CD4-positive, CD25-positive, alpha-beta regulatory T cell (primary cell): ENCODE measurements around the gene GTF3A. TPM values are rescaled to one million over a fixed set of nuclear protein-coding genes. Genes with fewer than 3 reads are reported as not detected.
A peak's percentile ranks its signal among the peaks of the same experiment; 100 is the strongest.

Experiments used
- ATAC-seq, 2 donors: fragments of 150-1000 bp; cut with Tn5 transposase; one replicate each; pipeline ENCODE4 v1.10.0; 2021; ENCODE audit warnings: low read depth in 2 of 2, moderate number of reproducible peaks in 2 of 2, moderate library complexity in 1 of 2
- DNase-seq, 3 donors: peaks; one replicate each; pipeline versions ENCODE4 v3.0.0 to v3.0.0-alpha.2; 2012 to 2022; ENCODE audit warnings: mixed read lengths in 1 of 3
- H3K27ac ChIP-seq: one replicate; pipeline ENCODE4 v1.7.0; 2013; ENCODE audit warnings: mild to moderate bottlenecking, low read length; ENCODE audit not compliant: insufficient read depth, poor library complexity, severe bottlenecking
- H3K27me3 ChIP-seq: one replicate; pipeline ENCODE4 v1.7.0; 2013; ENCODE audit warnings: low read length; ENCODE audit not compliant: control insufficient read depth, insufficient read depth
- H3K36me3 ChIP-seq: one replicate; pipeline ENCODE4 v1.7.0; 2013; ENCODE audit warnings: mild to moderate bottlenecking, low read length, moderate library complexity; ENCODE audit not compliant: control insufficient read depth, insufficient read depth
- H3K4me1 ChIP-seq: 2 replicates; pipeline ENCODE4 v1.7.0; 2013; ENCODE audit warnings: mild to moderate bottlenecking, low read length; ENCODE audit not compliant: insufficient read depth, control insufficient read depth, poor library complexity, severe bottlenecking
- H3K4me3 ChIP-seq: one replicate; pipeline ENCODE4 v1.7.0; 2013; ENCODE audit warnings: low read depth, mild to moderate bottlenecking, low read length, moderate library complexity
- H3K9me3 ChIP-seq, 2 experiments: 1 replicate in 1 of 2; 2 replicates in 1 of 2; pipeline ENCODE4 v1.7.0; 2013; ENCODE audit warnings: low read length in 2 of 2, mild to moderate bottlenecking in 1 of 2, moderate library complexity in 1 of 2; ENCODE audit not compliant: control insufficient read depth in 2 of 2
- H3K27ac Mint-ChIP-seq, 3 donors: one replicate each; pipeline ENCODE4 v1.8.0; 2020 to 2022; ENCODE audit warnings: mild to moderate bottlenecking in 3 of 3, mixed read lengths in 3 of 3, moderate library complexity in 2 of 3
- H3K27me3 Mint-ChIP-seq: one replicate; pipeline ENCODE4 v1.8.0; 2022; ENCODE audit warnings: mild to moderate bottlenecking, mixed read lengths
- H3K36me3 Mint-ChIP-seq: one replicate; pipeline ENCODE4 v1.8.0; 2020; ENCODE audit warnings: mixed read lengths
- H3K4me1 Mint-ChIP-seq, 4 donors: one replicate each; pipeline ENCODE4 v1.8.0; 2020 to 2022; ENCODE audit warnings: mixed read lengths in 4 of 4, mild to moderate bottlenecking in 1 of 4
- H3K4me3 Mint-ChIP-seq, 4 donors: one replicate each; pipeline ENCODE4 v1.8.0; 2020 to 2022; ENCODE audit warnings: mild to moderate bottlenecking in 4 of 4, mixed read lengths in 4 of 4, moderate library complexity in 3 of 4
- H3K9me3 Mint-ChIP-seq, 7 donors: one replicate each; pipeline ENCODE4 v1.8.0; 2020 to 2022; ENCODE audit warnings: mixed read lengths in 7 of 7, mild to moderate bottlenecking in 3 of 7, moderate library complexity in 2 of 7
- polyA plus RNA-seq, 4 donors: library from polyadenylated mRNA; unstranded; fragments of 300-500 nt; fragmentation: Illumina TruSeq; gene quantifications; one replicate each; pipeline ENCODE4 v1.2.3, GENCODE V29; 2021
- total RNA-seq: library from RNA; stranded (reverse); gene quantifications from one replicate; pipeline ENCODE4 v1.2.3, GENCODE V29; 2022

The GTF3A gene
- total and polyA plus RNA-seq, 5 donors from 2014 or later: 165 to 528 (median 504) TPM

DNA sequence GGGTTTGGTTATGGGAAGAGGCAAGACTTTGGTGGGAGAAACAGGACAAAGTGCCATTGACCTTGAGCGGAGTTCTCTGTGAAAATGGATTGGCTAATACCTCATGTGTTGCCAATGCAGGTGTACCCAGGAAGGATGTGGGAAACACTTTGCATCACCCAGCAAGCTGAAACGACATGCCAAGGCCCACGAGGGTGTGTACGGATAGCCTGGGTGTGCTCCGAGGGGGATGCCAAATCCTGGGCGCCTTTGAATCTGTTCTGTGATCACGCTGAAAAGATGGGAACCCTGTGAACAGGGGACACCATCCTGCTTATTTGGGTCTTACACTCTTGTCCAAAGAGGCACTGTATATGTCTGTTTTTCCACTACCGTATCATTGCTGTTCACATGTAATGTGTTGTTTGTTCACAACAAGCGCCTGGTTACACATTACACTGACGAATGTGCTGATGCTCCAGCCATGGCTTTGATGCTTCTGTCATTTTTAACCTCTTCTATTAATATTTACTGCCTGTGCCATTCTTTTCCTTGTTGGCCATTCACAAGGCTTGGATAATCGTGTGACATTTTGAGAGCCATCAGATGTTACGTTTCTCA lies 8.3 kb downstream of the GTF3A start:
- Mint-ChIP-seq H3K27ac (peak overlapping the region; percentile 54 to 91 (median 84)), H3K27me3 (no peaks in the 10 kb centered on the region), H3K4me3 (no peak overlapping the region), H3K36me3 (peaks cover 59% of the 10 kb centered on the region), H3K9me3 (no peaks in the 10 kb centered on the region), H3K4me1 (peaks cover 11 to 57% (median 41%) of the 10 kb centered on the region in 4 donors)
- peaks cover 27% of the 10 kb centered on the region for H3K4me1 ChIP-seq
- H3K27ac ChIP-seq: peak overlapping the region; percentile 43
- no peaks in the 10 kb centered on the region for H3K27me3 ChIP-seq
- H3K9me3 ChIP-seq: no peaks in the 10 kb centered on the region
- DNase-seq (no peak), ATAC-seq (no peak)
- peak overlapping the region; percentile 22 for H3K4me3 ChIP-seq
- peaks cover 85% of the 10 kb centered on the region for H3K36me3 ChIP-seq

DNA sequence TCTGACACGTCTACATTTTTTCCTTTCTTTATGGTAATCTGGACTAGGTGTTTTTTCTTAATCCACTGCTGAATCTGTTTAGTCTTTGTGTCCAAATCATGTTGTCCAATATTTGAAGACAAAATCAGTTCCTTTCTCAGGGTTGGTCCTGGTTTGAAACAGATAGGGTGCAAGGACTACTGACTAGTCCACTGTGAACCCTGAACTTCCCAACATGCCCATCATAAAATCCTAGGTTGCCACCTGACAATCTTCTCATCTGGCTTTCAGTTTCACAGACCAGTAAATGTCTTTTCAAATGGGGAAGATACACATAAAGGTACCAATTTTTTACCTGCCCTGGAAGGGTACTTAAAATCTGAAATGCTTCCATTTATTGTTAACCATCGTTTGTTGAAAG lies 12.7 kb downstream of the GTF3A start:
- no peaks in the 10 kb centered on the region for H3K9me3 ChIP-seq
- H3K4me1 ChIP-seq: peaks cover 22% of the 10 kb centered on the region
- no peak overlapping the region for H3K4me3 ChIP-seq
- H3K27me3 ChIP-seq: no peaks in the 10 kb centered on the region
- no peaks in the 10 kb centered on the region for H3K27me3 Mint-ChIP-seq
- ATAC-seq: no peak
- H3K36me3 Mint-ChIP-seq: peaks cover 65% of the 10 kb centered on the region
- peak overlapping the region in 2 of 3 donors; percentile 86 to 92 for H3K27ac Mint-ChIP-seq
- H3K27ac ChIP-seq: peak overlapping the region; percentile 5
- peaks cover 67% of the 10 kb centered on the region for H3K36me3 ChIP-seq
- no peak for DNase-seq
- no peaks in the 10 kb centered on the region for H3K9me3 Mint-ChIP-seq
- no peak overlapping the region for H3K4me3 Mint-ChIP-seq
- H3K4me1 Mint-ChIP-seq: peaks cover 26 to 45% (median 40%) of the 10 kb centered on the region in 4 donors

DNA sequence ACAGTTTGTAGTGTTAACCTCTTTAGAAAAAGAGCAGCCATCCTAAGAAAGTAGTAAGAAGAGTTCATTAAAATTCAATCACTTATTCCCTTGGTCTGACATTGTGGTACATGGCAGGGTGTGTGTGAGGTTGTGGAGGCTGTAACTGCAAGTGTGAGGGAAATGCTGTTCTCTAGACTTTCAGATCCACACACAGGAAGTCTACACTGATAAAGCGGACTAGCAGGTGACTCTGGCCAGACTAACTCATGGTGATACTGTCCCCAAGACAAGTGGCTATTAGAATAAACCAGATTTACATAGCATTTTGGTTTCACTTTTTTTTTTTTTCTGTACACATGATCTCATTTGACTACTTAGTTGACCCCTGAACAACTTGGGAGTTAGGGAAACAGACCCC lies 16.0 kb downstream of the GTF3A start:
- Mint-ChIP-seq H3K9me3 (no peaks in the 10 kb centered on the region), H3K27ac (peak overlapping the region; percentile 62 to 85 (median 82)), H3K27me3 (no peaks in the 10 kb centered on the region), H3K36me3 (peaks cover 54% of the 10 kb centered on the region), H3K4me3 (no peak overlapping the region), H3K4me1 (peaks cover 24 to 40% (median 37%) of the 10 kb centered on the region in 4 donors)
- no peaks in the 10 kb centered on the region for H3K9me3 ChIP-seq
- peaks cover 21% of the 10 kb centered on the region for H3K4me1 ChIP-seq
- H3K4me3 ChIP-seq: no peak overlapping the region
- no peaks in the 10 kb centered on the region for H3K27me3 ChIP-seq
- H3K36me3 ChIP-seq: peaks cover 42% of the 10 kb centered on the region
- ATAC-seq (no peak), DNase-seq (peak in 1 of 3 donors; percentile 44)
- peak overlapping the region; percentile 15 for H3K27ac ChIP-seq

DNA sequence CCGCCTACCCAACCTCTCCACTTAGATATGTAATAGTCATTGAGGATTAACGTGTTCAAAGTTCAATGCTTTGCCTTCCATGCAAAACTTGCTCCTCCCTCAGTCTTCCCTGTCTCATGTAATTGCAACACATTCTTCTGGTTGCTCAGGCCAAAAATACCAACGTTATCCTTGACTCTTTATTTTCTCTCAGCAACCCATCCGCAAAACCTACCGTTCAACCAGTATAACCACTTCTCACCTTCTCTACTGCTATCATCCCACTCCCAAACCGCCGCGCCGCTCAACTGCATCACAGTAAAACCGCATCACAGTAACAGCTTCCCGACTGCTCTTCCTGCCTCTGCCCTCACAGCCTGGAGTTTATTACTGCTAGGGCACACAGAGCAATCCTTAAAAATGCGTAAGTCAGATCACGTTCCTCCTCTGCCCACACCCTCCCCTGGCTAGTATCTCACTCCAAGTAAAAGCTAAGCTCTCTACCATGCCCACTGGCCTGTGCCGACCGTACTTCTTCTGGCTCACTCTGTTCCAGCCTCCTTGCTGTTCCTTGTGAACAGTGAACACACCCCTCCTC lies 17.7 kb downstream of the GTF3A start:
- Histone ChIP-seq H3K4me1 (peaks cover 31% of the 10 kb centered on the region), H3K9me3 (no peaks in the 10 kb centered on the region), H3K4me3 (peak overlapping the region; percentile 48), H3K36me3 (peaks cover 34% of the 10 kb centered on the region), H3K27me3 (no peaks in the 10 kb centered on the region), H3K27ac (peak overlapping the region; percentile 44)
- Mint-ChIP-seq H3K27ac (peak overlapping the region; percentile 54 to 88 (median 62)), H3K9me3 (no peaks in the 10 kb centered on the region), H3K4me3 (peak overlapping the region; percentile 26 to 86 (median 70)), H3K36me3 (peaks cover 47% of the 10 kb centered on the region), H3K4me1 (peaks cover 34 to 57% (median 45%) of the 10 kb centered on the region in 4 donors), H3K27me3 (no peaks in the 10 kb centered on the region)
- DNase-seq (no peak), ATAC-seq (no peak)

DNA sequence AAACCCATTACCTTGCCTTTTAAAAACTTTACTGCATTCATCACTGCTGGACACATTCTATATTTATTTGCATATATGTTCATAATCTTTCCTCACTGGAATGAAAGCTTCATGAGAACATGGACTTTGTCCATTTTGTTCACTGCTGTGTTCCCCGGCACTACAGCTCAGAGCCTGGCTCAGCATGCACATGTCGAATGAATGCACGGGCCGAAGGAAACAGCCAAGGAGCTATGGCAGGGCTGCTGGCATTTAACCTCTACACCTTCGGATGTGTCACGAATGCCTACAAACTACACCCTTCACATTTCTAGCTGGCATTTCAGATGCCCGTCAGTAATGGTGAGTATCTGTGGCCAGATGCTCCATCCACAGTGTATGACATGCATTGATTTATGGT lies 18.4 kb downstream of the GTF3A start:
- Mint-ChIP-seq H3K4me3 (peak overlapping the region; percentile 26 to 86 (median 70)), H3K9me3 (no peaks in the 10 kb centered on the region), H3K27ac (peak overlapping the region; percentile 54 to 88 (median 62)), H3K27me3 (no peaks in the 10 kb centered on the region), H3K36me3 (peaks cover 45% of the 10 kb centered on the region), H3K4me1 (peaks cover 37 to 63% (median 50%) of the 10 kb centered on the region in 4 donors)
- H3K36me3 ChIP-seq: peaks cover 34% of the 10 kb centered on the region
- DNase-seq (no peak), ATAC-seq (no peak)
- peaks cover 37% of the 10 kb centered on the region for H3K4me1 ChIP-seq
- H3K27ac ChIP-seq: no peak overlapping the region
- no peaks in the 10 kb centered on the region for H3K9me3 ChIP-seq
- H3K4me3 ChIP-seq: no peak overlapping the region
- H3K27me3 ChIP-seq: no peaks in the 10 kb centered on the region

DNA sequence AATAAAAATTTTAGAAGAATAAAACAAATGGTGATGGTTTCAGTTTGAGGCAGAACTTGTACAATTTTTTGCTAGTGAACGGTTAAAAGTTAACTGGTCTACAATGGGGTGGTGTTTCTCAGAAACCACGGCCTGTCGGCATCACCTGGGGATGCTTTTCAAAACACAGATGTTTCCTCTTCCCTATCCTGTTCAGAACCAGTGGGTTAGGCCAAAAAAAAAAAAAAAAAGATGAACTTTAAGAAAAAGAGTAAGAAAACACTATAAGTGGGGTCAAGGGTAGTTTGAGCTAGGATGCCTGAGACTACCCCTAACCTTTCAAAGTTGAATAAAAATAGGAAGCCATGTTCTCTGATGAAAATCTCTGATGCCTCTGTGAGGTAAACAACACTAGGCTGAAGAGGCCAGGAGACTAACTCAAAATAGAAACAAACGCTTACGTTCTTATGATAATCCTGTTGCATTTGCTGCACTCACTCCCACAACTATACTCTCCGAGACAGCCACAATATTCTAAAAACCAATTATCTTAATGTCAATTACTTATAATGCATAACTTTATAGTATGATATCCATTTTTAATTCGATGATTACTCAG lies 22.7 kb downstream of the GTF3A start:
- Mint-ChIP-seq H3K36me3 (peaks cover 22% of the 10 kb centered on the region), H3K4me1 (peaks cover 32 to 77% (median 50%) of the 10 kb centered on the region in 4 donors), H3K27me3 (peaks cover 13% of the 10 kb centered on the region), H3K4me3 (peak overlapping the region; percentile 82 to 97 (median 88)), H3K27ac (peak overlapping the region; percentile 92 to 98 (median 93)), H3K9me3 (no peaks in the 10 kb centered on the region)
- Histone ChIP-seq H3K36me3 (peaks cover 7% of the 10 kb centered on the region), H3K27ac (peak overlapping the region; percentile 78), H3K9me3 (no peaks in the 10 kb centered on the region), H3K27me3 (no peaks in the 10 kb centered on the region), H3K4me3 (peak overlapping the region; percentile 75), H3K4me1 (peaks cover 53% of the 10 kb centered on the region)
- peak in 2 of 3 donors; percentile 61 to 90 for DNase-seq
- ATAC-seq: peak; percentile 6 to 13

DNA sequence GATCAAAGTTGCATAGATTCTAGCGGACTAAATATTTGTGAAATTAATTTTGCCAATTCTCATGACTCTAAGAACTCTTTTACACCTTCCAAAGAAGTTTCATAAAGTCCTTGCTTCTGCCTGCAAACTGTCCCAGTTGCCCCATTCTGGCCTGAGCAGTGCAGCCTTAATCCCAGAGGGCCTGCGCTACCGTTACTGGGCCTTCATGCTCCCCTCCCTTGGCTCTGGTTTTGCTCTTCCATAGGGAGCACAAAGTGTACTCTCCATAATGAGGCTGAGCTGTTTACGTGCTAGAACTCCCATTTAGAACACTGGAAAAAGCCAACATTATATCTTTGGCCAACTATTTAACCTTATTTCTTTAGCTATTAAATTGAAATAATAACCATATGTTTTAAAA lies 23.9 kb downstream of the GTF3A start:
- ATAC-seq (no peak), DNase-seq (no peak)
- H3K27ac ChIP-seq: peak overlapping the region; percentile 97
- no peaks in the 10 kb centered on the region for H3K27me3 ChIP-seq
- H3K27me3 Mint-ChIP-seq: peaks cover 13% of the 10 kb centered on the region
- H3K9me3 ChIP-seq: no peaks in the 10 kb centered on the region
- H3K4me3 Mint-ChIP-seq: peak overlapping the region; percentile 95 to 99 (median 96)
- H3K36me3 Mint-ChIP-seq: peaks cover 15% of the 10 kb centered on the region
- H3K4me3 ChIP-seq: peak overlapping the region; percentile 75
- peak overlapping the region; percentile 72 to 98 (median 92) for H3K27ac Mint-ChIP-seq
- H3K4me1 ChIP-seq: peaks cover 50% of the 10 kb centered on the region
- H3K9me3 Mint-ChIP-seq: no peaks in the 10 kb centered on the region
- H3K4me1 Mint-ChIP-seq: peaks cover 24 to 69% (median 46%) of the 10 kb centered on the region in 4 donors
- peaks cover 2% of the 10 kb centered on the region for H3K36me3 ChIP-seq
